Stimulated activated naive CD8-positive, alpha-beta T cell treated with anti-CD3 and anti-CD28 coated beads, Interleukin-15, Interleukin-2, amounts not matched to agents 100 U/mL and 50 U/mL, for 24 hours (primary cell): ENCODE data around the gene KLHDC7B.

Source experiments
- ATAC-seq: fragments of 150-1000 bp; cut with Tn5 transposase; one replicate; pipeline ENCODE4 v1.10.0; 2021
- DNase-seq: peaks from one replicate; pipeline ENCODE4 v3.0.0; 2021

The KLHDC7B gene

DNA sequence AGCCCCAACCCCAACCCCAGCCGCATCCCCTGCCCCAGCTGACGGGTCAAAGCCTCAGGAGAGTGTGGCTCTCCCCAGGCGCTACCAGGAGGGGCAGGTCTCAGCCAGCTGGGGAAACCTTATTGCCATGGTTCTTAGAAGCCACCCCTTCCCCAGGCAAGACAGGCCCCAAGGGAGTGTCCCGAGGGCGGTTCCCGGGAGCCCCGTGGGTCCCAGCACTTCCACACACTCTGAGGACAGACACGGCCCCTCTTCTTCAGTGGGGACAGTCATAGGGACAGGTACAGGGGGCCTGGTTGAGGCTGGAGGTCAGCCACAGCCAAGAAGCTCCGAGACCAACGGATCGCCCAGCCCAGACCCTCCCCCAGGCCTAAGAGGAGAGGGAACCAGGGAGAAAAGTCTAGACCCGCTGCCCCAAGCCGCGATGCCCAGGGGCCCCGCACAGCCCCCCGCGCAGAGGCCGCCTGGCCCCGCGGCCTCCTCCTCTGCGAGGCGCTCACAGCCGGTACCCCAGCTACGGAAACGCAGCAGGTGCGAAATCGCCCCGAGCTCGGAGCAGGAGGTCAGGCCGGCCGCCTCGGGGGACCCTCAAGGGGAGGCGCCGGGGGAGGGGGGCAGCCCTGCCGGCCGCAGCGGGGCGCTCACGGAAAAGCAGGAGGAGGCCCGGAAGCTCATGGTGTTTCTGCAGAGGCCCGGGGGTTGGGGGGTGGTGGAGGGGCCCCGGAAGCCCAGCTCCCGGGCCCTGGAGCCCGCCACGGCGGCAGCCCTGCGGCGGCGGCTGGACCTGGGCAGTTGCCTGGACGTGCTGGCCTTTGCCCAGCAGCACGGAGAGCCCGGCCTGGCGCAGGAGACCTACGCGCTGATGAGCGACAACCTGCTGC is 2.6 kb downstream of the KLHDC7B start:
- ATAC-seq: peak; percentile 24
- peak; percentile 72 for DNase-seq

DNA sequence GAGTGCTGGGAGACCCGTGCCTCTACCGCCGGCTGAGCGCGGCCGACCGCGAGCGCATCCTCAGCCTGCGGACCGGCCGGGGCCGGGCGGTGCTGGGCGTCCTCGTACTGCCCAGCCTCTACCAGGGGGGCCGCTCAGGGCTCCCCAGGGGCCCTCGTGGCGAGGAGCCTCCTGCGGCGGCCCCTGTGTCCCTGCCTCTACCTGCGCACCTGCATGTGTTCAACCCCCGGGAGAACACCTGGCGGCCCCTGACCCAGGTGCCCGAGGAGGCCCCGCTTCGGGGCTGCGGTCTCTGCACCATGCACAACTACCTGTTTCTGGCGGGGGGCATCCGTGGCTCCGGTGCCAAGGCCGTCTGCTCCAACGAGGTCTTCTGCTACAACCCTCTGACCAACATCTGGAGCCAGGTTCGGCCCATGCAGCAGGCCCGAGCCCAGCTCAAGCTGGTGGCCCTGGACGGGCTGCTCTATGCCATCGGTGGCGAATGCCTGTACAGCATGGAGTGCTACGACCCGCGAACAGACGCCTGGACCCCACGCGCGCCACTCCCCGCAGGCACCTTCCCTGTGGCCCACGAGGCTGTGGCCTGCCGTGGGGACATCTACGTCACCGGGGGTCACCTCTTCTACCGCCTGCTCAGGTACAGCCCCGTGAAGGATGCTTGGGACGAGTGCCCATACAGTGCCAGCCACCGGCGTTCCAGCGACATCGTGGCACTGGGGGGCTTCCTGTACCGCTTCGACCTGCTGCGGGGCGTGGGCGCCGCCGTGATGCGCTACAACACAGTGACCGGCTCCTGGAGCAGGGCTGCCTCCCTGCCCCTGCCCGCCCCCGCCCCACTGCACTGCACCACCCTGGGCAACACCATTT is 3.5 kb downstream of the KLHDC7B start:
- DNase-seq: no peak
- ATAC-seq: peak; percentile 5

DNA sequence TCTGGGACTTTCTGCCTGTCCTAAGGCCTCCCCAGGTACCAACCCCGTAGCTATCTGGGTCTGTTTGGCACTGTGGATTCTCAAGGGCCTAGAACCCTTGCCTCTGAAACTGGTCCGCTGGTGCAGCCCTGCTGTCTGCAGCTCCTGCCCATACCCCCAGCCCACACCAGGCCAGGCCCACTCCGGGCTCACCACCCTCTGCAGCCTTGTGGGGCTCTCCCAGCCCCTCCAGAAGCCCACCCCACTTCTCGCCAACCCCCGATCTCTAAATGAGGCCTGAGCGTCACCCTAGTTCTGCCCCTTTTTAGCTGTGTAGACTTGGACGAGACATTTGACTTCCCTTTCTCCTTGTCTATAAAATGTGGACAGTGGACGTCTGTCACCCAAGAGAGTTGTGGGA is 4.7 kb downstream of the KLHDC7B start:
- ATAC-seq: no peak
- no peak for DNase-seq

DNA sequence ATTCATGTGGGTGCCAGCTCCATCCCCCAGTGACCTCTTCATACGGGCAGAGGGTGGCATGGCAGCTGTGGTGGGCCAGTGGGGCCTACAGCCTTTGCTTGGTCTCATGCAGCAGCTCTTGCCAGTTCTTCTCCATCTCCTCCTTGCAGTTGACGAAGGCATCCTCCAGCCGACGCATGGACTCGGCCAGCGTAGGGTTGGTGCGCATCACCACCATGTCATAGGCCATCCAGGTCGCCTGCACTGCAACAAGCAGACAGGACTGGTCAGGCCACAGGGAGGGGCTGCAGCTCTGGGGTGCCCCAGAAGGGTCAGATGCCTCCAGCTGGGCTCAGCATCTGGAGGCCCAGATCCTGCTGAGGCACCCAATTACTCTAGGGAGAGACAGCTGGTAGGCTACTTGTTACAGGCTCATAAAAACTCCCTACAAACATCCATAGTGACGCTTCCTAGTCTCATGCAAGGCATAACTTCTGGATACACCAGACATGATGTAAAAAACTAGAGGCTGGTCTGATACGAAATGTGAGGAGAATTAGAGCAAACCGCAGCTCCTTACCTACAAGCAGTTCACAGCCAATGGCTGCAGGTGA is 5.6 kb downstream of the KLHDC7B start:
- no peak for ATAC-seq
- DNase-seq: no peak

DNA sequence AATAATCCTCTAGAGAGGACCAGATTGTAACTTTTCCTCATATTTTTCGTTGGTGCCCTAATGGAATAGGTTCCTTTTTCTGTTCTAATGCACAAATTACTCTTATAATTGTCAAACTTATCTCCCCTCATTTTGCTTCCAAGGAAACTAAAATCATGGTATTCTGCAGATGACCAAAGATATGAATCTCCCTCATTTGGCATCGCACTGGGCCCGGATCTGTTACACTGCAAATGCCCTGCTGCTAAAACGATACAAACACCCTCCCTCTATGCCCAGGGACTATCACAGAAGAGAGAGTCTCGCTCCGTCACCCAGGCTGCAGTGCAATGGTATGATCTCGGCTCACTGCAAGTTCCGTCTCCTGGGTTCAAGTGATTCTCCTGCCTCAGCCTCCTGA is 7.6 kb downstream of the KLHDC7B start:
- DNase-seq (no peak), ATAC-seq (no peak)

DNA sequence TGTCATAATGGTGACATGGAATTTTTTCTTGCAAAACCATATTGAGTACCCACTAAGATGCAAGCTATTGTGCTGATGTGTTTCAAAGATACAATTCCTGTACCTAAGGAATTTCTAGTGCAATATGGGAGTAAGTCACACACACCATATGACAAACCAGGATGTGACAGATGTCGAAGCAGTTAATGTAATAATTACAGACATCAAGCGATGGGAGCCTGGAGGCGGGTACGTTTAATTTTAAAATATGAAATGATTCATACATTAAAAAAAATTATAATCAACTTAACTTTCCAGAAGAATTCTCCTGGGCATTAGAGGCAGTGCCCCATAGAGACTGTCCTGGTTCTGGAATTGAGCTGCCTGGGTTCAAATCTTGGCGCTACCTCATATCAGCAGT is 11.0 kb downstream of the KLHDC7B start:
- no peak for DNase-seq
- ATAC-seq: no peak

DNA sequence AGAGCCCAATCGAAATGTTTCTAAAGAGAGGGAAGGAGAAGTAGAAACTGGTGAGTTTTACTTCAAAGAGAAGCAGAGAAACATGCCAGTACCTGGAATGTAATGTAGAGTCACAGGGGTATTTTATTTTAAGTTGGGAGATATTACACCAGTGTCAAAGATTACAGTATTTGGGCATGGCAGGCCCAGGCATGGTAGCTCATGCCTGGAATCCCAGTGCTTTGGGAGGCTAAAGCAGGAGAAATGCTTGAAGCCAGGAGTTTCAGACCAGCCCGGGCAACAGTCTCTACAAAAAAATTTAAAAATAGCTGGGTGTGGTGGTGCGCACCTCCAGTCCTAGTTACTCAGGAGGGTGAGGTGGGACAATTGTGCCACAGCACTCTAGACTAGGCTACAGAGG is 14.3 kb downstream of the KLHDC7B start:
- ATAC-seq (no peak), DNase-seq (no peak)

DNA sequence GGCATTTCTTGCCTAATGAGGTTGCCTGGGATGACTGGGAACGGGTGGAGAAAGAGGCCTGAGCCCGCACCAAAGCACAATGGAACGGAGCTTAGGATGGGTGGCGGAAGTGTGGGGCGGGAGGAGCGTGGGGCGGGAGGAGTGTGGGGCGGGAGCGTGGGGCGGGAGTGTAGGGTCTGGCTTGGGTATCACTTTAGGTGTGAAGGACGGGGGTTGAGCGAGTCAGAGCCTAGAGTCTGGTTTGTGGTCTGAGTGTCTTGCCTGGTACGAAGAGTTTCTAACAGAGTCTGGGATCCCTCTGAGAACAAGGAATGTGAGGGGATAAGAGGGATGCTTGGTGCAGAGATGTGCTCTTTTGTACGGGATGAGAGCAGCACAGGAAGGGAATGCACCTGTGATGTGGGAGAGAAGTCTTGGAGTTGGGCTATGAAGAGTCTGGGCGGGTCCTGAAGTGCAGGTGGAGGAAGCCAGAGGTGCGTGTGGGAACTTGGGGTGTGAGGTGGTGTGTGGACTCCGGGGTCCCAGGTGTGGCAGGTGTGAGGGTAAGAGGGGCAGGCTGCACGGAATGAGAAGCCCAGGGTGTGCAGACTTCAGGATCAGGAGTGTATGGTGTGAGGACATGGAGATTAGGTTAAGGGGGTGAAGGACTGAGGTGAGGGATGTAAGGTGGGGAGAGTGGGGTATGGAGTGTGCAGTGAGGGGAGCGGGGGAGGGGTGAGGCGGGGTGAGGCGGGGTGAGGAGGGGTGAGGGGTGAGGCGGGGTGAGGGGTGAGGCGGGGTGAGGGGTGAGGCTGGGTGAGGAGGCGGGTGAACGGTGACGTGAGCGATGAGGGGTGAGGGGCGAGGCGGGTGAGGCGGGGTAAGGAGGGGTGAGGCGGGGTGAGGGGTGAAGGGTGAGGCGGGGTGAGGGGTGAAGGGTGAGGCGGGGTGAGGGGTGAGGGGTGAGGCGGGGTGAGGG is 16.0 kb downstream of the KLHDC7B start:
- ATAC-seq (no peak), DNase-seq (no peak)

DNA sequence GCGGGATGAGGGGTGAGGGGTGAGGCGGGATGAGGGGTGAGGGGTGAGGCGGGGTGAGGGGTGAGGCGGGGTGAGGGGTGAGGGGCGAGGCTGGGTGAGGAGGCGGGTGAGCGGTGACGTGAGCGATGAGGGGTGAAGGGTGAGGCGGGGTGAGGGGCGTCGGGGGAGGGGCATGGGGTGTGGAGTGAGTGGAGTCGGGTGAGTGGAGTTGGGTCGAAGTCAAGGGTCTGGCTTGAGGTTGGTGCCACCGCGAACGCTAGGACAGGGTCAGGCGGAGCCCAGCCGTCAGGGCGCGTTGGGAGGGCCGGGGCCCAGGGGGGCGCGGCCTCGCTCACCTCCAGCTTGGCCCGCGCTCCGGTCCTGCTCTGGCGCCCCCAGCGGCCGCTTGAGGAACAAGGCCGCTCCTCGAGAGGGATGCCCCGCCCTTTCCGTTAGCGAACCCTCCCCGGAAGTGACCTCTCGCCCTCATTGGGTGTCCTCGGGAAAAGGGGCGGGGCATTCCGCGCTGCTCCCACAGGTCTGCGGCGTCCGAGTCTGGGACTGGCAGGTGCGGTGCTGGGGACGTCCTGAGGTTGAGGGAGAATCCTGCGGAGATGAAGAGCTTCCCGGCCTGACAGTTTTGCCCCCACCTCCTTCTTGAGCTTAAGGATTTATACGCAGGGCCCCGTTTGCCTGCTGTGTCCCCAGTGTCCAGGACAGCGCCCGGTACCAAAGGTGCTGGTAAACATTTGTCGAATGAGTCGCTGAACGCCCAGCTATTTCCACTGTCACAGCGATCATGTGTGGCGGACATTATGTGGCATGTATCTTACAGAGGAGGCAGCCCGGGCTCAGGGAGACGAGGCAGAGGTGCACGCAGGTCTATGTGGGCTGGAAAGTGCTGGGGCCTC is 17.1 kb downstream of the KLHDC7B start, which contains the start of gene SYCE3:
Gene SYCE3 (minus strand): TSS at position 397 of the 890 bp plus-strand sequence. CDS start 6,514 bp downstream, outside the sequence.
- DNase-seq: peak; percentile 99
- peak; percentile 98 for ATAC-seq

DNA sequence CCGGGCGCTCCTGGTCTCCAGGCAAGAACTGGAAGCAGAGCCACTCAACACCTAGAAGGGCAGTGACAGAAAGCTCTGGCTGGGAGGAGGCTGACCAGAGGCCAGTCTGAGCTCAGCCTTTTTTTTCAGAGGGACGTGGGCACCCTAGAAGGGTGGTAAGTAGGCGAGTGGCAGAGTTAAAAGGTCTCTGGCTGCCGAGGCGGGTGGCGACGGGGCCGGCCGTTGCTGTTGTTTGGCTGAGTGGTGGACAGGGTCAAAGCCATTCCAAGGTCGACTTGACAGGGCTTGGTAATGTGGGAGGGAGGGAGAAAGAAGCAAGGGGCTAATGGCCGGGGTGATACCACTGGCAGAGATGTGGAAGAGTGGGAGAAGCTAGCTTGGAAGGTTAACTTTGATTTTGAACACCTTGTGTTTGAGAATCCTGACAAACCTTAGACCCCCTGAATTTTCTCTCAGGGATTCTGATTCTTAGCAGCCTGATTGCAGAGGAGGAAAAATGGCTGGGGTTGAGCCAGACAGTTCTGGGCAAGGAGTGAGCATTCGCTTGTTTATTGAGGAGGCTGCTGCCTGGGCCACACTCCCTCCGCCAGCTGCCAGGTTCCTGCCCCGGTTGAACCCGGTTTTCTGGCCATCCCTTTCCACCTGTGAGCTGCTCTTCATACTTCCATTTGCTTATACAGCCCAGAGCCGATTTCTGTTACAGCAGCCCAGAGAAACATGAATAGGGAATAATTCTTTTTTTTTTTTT is 17.9 kb downstream of the KLHDC7B start:
- ATAC-seq (no peak), DNase-seq (no peak)

DNA sequence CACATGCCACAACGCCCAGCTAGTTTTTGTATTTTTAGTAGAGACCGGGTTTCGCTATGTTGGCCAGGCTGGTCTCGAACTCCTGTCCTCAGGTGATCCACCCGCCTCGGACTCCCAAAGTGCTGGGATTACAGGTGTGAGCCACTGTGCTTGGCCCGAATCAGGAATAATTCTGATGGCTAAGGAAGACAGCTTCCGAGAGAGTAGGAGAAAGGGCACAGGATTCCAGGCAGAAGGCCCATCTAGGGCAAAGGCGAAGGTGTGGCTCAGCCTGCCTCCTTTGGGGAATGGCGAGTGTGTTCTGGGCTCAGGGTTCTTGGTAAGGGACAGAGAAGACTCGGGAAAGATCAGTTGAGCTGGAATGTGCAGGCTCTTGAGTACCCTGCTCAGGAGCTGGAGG is 18.6 kb downstream of the KLHDC7B start:
- DNase-seq (no peak), ATAC-seq (no peak)

DNA sequence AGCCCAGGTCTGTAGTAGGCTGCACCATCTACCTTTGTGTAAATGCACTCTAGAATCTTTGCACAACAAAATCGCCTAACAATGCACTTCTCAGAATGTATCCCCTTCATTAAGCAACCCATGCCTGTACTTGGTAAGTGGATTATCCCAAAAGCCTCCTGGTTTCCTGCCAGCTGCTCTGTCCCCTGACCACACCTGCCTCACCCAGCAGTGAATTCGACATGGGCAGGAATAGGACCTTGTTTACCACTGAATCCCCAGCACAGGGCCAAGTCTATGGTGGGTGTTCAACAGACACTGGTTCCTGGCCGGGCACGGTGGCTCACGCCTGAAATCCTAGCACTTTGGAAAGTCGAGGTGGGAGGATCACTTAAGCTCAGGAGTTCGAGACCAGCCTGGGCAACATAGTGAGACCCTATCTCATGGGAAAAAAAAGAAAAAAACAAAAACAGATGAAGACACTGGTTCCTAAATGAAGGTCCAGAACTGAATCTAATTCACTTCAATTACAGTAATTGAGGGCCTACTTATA is 22.1 kb downstream of the KLHDC7B start:
- no peak for ATAC-seq

DNA sequence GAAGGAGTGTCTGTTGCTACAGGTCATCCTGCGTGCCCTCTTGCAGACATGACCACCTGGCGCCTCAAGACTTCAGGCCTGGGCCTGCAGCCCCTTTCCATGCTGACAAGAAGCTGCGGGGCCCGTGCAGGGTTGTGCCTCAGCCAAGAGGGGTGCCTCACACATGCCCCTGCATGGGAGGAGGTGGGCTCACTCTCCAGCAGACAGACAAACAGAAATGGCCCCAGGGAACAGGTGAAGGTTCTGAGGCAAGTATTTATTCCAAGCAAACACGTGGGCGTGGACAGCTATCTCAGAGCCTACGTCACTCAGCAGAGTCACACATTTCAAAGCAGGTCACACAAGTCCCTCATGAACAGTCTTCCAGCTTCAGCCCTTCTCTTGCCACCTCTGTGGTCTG is 22.9 kb downstream of the KLHDC7B start:
- ATAC-seq (no peak), DNase-seq (no peak)

More for the DNA sequence above, 22.1 kb downstream of the KLHDC7B start:
- DNase-seq: no peak

DNA sequence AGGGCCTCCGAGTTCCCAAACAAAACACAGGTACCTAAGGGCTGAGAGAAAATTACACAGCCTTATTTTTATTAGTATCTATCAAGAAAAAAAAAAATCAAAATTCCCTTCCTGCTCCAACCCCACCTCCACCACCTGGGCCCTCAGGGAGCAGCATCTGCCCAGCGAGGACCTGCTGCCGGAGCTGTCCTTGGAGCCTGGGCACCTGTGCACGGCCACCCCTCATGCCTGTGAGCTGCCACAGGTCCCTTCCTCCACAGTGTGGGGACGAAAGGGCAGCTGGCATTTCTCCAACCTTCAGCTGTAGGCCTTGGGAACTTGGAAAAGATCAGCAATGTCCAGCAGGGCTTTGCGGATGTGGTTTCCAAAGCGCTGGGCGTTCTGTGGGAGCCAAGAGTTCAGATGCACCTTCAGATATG is 23.4 kb downstream of the KLHDC7B start:
- ATAC-seq (no peak), DNase-seq (no peak)

DNA sequence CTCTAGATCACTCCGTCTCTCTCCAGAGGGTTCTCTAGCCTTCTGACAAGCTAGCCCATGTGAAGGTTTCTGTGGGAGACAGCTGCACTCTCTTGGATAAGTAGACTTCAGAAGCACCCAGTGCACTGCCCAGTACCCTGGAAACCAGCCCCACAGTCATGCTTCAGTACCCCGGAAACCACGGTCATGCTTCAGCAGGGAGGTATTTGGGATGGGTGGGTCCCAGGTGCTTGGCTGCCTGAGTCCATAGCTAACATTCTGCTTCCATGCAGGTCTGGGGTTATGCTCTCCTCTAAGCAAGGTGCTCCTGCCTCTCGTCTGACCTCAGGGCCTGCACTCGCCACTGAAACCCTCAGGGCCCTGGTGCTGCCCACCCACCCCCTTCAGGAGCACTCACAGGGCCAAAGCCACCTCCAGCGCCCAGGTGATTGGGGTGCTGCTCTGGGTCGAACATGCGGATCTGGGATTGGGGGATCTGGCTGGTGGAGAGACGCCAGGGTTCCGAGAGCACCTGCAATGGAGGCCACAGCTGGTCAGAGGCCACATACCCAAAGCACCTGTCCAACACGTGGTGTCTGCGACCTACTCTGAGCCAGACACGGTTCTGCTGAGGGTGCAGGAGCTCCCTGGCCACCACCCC is 24.3 kb downstream of the KLHDC7B start:
- no peak for ATAC-seq
- DNase-seq: no peak

DNA sequence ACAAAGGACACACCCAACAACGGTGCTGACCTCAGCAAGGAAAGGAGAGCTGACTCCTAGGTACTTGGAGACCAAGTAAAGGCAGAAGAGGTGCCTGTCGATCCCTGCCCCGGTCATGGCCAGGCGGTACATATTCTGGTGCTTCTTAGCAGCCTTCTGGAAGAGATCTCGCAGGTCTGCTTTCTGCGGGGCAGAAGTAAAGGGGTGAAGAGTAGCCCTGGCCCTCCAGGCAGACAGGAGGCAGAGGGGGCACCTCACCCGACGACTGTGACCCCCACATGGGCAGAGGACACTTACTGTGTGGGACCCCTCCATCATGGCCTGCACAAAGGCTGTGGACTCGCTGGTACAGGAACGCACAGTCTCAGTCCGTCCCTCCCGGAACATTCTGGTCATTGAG is 25.2 kb downstream of the KLHDC7B start:
- DNase-seq (no peak), ATAC-seq (no peak)

DNA sequence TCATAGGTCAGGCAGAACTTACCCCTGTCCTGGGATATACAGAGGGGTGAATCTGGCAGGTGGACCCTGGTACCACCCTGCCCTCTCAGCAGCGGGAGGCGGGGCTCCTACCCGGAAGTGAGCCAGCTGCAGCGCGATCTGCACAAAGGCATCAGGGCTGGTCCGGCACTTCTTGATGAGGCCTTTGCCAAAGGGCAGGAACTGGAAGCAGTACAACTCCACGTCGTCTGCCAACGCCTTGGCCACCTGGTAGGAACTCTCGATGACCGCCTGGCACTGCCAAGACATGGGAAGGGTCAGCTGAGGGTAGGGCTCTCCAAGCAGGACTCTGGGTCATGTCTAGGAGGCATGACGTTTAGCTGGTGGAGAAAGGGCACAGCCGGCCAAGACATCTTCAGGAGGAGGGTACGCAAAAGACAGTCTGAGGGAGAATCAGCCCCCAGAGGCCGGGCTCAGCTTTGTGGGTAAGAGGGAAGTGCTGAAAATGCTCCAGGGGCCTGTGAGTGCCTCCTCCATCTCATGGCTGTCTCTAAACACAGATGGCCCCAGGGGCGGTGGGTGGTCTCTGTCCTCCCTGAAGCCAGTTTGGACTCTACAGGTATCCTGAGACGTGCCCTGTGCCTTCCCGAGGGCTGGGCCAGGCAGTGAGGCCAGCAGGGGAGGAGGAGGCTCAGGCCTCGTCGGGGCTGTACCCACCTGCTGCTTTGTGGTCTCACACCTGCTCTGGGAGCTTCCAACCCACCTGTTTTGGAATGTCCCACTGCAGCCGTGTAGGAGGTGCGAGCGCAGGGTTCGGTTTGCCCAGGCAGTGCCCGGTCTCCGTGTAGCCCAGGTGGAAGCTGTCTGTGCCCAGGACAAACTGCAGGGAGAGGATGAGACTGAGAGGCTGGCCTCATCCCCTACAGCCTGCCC is 25.8 kb downstream of the KLHDC7B start:
- DNase-seq: no peak
- ATAC-seq: no peak

DNA sequence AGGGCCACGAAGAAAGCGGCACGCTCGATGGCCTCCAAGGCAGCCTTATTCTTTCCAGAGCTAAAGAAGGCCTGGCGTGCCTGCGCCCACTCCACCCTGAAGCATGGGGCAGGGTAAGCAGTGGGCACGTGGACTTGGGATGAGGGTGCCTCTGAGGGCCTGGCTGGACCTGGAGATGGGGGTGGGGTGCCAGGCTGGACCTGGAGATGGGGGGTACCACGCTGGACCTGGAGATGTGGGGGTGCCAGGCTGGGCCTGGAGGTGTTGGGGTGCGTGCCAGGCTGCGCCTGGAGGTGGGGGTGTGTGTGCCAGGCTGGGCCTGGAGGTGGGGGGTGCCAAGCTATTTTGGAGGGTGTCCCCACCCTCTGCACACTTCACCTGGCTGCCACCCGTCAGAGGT is 27.3 kb downstream of the KLHDC7B start:
- ATAC-seq (no peak), DNase-seq (no peak)
